Measurements from ENCODE around the gene SLC9B2.

Gene SLC9B2

DNA sequence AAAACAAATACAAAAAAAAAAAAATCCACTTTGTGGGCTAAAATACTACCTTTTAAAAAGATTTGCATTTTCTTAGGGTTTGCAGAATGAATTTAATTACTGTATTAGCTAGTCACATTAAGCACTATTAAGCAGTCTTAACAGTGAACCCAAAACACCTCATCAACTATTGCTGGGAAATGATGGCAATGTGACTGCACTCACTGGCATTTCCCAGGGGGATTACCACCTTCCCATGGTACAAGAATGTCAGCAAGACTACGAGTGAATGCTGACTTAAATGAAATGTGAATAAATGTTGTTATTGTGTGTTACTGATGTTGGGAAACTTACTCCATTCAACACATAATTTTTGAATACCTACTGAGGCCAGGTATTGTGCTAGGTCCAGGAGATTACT lies 10.0 kb upstream of the SLC9B2 start:
- CTCF ChIA-PET = no interaction called here

DNA sequence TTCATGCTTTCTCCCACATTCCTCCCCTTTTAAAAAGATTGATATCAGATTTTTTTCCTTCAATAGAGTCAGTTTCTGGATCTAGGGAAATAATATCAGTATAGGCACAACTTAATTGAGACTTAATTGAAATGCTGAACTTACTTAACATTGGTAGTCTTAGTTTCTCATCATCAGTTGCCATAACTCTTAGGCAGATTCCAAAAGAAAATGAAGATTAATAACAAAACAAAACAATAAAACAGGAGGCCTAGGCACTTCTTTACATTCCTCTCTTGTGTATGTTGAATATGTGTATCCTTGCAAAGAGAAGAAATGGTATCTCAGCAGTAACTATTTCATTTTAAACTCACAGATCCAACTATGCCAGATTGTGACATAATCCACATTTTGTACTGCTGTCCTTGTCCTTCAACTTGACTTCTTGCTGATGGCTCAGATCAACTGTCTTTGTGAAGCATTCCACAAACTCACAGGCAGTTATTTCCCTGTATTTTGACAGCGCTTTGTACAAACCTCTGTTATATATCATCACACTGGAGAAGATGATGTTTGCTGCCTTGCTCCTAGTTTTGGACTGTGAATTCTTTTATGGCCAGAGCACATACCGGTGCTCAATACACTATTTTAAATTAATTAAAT lies 9.1 kb upstream of the SLC9B2 start:
- H3K36me3 ChIP-seq (ENCODE audit: control insufficient read depth in 2 of 2, insufficient read depth in 1 of 2, low read length in 2 of 2) = peaks cover 0 to 53% of the 10 kb centered on the region in 2 experiments; a peak in 1 of 3 replicates
- POLR2A ChIA-PET = no interaction called here
- TF ChIP-seq KLF10 (tag by site-specific recombination; IDR thresholded peaks at IDR 0.05) (no peak), ZNF701 (tag by site-specific recombination; IDR thresholded peaks at IDR 0.05) (no peak), IKZF3 (tag by site-specific recombination; IDR thresholded peaks at IDR 0.05) (no peak), ZNF596 (tag by site-specific recombination; IDR thresholded peaks at IDR 0.05) (no peak), ZNF48 (tag by site-specific recombination; IDR thresholded peaks at IDR 0.05) (no peak), ZNF600 (tag by site-specific recombination; IDR thresholded peaks at IDR 0.05) (no peak), ZNF146 (tag by site-specific recombination; IDR thresholded peaks at IDR 0.05) (no peak), ZNF121 (tag by site-specific recombination; IDR thresholded peaks at IDR 0.05) (no peak), BCL11A (tag by site-specific recombination; IDR thresholded peaks at IDR 0.05; ENCODE audit: low read depth) (no peak), ZNF394 (tag by site-specific recombination; IDR thresholded peaks at IDR 0.05; ENCODE audit: borderline replicate concordance) (no peak)
- TF ChIP-seq, protein P1, sequence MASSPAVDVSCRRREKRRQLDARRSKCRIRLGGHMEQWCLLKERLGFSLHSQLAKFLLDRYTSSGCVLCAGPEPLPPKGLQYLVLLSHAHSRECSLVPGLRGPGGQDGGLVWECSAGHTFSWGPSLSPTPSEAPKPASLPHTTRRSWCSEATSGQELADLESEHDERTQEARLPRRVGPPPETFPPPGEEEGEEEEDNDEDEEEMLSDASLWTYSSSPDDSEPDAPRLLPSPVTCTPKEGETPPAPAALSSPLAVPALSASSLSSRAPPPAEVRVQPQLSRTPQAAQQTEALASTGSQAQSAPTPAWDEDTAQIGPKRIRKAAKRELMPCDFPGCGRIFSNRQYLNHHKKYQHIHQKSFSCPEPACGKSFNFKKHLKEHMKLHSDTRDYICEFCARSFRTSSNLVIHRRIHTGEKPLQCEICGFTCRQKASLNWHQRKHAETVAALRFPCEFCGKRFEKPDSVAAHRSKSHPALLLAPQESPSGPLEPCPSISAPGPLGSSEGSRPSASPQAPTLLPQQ (tag by site-specific recombination; IDR thresholded peaks at IDR 0.05) = no peak
- TF ChIP-seq, protein P2, sequence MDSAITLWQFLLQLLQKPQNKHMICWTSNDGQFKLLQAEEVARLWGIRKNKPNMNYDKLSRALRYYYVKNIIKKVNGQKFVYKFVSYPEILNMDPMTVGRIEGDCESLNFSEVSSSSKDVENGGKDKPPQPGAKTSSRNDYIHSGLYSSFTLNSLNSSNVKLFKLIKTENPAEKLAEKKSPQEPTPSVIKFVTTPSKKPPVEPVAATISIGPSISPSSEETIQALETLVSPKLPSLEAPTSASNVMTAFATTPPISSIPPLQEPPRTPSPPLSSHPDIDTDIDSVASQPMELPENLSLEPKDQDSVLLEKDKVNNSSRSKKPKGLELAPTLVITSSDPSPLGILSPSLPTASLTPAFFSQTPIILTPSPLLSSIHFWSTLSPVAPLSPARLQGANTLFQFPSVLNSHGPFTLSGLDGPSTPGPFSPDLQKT (IDR thresholded peaks at IDR 0.05; ENCODE audit: borderline replicate concordance, low read depth, low read length) = no peak
- H3K4me3 ChIP-seq (ENCODE audit: low read depth, low read length) = no peak overlapping the region
- no peaks in the 10 kb centered on the region for H3K9me3 ChIP-seq (ENCODE audit: control insufficient read depth, insufficient read depth, low read depth, low read length)
- CTCF ChIA-PET = no interaction called here
- no peaks in the 10 kb centered on the region for H3K4me1 ChIP-seq (ENCODE audit: control insufficient read depth, insufficient read depth, low read length)
- no peak overlapping the region for H3K27ac ChIP-seq (ENCODE audit: extremely low read depth, low read depth, low read length)

More for the DNA sequence above, 10.0 kb upstream of the SLC9B2 start:
- Histone ChIP-seq H3K4me1 (ENCODE audit: control insufficient read depth, insufficient read depth, low read length) (no peaks in the 10 kb centered on the region), H3K9me3 (ENCODE audit: control insufficient read depth, insufficient read depth, low read depth, low read length) (no peaks in the 10 kb centered on the region), H3K36me3 (ENCODE audit: control insufficient read depth in 2 of 2, insufficient read depth in 1 of 2, low read length in 2 of 2) (peaks cover 0 to 58% of the 10 kb centered on the region in 2 experiments; a peak in 1 of 3 replicates), H3K27ac (ENCODE audit: extremely low read depth, low read depth, low read length) (no peak overlapping the region), H3K4me3 (ENCODE audit: low read depth, low read length) (no peak overlapping the region)
- TF ChIP-seq, protein P3, sequence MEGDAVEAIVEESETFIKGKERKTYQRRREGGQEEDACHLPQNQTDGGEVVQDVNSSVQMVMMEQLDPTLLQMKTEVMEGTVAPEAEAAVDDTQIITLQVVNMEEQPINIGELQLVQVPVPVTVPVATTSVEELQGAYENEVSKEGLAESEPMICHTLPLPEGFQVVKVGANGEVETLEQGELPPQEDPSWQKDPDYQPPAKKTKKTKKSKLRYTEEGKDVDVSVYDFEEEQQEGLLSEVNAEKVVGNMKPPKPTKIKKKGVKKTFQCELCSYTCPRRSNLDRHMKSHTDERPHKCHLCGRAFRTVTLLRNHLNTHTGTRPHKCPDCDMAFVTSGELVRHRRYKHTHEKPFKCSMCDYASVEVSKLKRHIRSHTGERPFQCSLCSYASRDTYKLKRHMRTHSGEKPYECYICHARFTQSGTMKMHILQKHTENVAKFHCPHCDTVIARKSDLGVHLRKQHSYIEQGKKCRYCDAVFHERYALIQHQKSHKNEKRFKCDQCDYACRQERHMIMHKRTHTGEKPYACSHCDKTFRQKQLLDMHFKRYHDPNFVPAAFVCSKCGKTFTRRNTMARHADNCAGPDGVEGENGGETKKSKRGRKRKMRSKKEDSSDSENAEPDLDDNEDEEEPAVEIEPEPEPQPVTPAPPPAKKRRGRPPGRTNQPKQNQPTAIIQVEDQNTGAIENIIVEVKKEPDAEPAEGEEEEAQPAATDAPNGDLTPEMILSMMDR (tag by site-specific recombination; IDR thresholded peaks at IDR 0.05) = no peak
- TF ChIP-seq ZNF776 (tag by site-specific recombination; IDR thresholded peaks at IDR 0.05; ENCODE audit: borderline replicate concordance) = no peak
- TF ChIP-seq RBAK (tag by site-specific recombination; IDR thresholded peaks at IDR 0.05) = no peak
- TF ChIP-seq SETDB1 (IDR thresholded peaks at IDR 0.05; ENCODE audit: insufficient read length, low read length) = no peak
- TF ChIP-seq YY1 (tag by site-specific recombination; IDR thresholded peaks at IDR 0.05) = no peak
- TF ChIP-seq ZNF514 (tag by site-specific recombination; IDR thresholded peaks at IDR 0.05) = no peak
- no peak for TF ChIP-seq KLF10 (tag by site-specific recombination; IDR thresholded peaks at IDR 0.05)
- TF ChIP-seq, protein P4, sequence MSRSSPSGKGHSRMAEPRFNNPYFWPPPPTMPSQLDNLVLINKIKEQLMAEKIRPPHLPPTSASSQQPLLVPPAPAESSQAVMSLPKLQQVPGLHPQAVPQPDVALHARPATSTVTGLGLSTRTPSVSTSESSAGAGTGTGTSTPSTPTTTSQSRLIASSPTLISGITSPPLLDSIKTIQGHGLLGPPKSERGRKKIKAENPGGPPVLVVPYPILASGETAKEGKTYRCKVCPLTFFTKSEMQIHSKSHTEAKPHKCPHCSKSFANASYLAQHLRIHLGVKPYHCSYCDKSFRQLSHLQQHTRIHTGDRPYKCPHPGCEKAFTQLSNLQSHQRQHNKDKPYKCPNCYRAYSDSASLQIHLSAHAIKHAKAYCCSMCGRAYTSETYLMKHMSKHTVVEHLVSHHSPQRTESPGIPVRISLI (tag by site-specific recombination; IDR thresholded peaks at IDR 0.05) = no peak
- no peak for TF ChIP-seq ZNF146 (tag by site-specific recombination; IDR thresholded peaks at IDR 0.05)
- TF ChIP-seq ZFHX2 (tag by site-specific recombination; conservative IDR thresholded peaks at IDR 0.05) = no peak
- TF ChIP-seq ZNF785 (tag by site-specific recombination; IDR thresholded peaks at IDR 0.05) = no peak
- POLR2A ChIA-PET = interaction anchor here (0.7 kb wide), 1 partner anchor 259 kb away, joined by 3 read pairs; the partner anchor contains the start of gene UBE2D3

All from HEK293 (cell line).